Upper lobe of left lung (tissue), 6 donors: ENCODE data around the gene PRKD2. TPM values are rescaled to one million over a fixed set of nuclear protein-coding genes. Genes with fewer than 3 reads are reported as not detected.

Experiments
- ATAC-seq, 2 donors: fragments of 200-7000 bp; cut with Tn5 transposase; one replicate each; pipeline ENCODE4 v1.9.1; 2022; ENCODE audit warnings: mild to moderate bottlenecking in 2 of 2, moderate library complexity in 2 of 2; ENCODE audit not compliant: low FRiP score in 2 of 2
- DNase-seq, 2 donors: peaks; one replicate each; pipeline ENCODE4 v3.0.0-alpha.2; 2019 to 2020
- H3K27ac ChIP-seq, 4 donors: fragments of 200-600 bp; sonication (generic); one replicate each; pipeline ENCODE4 v1.5.1; 2016 to 2019
- H3K27me3 ChIP-seq, 4 donors: fragments of 200-600 bp; sonication (generic); one replicate each; pipeline ENCODE4 v1.5.1; 2017 to 2019
- H3K36me3 ChIP-seq, 4 donors: fragments of 200-600 bp; sonication (generic); one replicate each; pipeline ENCODE4 v1.5.1; 2016 to 2019
- H3K4me1 ChIP-seq, 4 donors: fragments of 200-600 bp; sonication (generic); one replicate each; pipeline ENCODE4 v1.5.1; 2018 to 2019
- H3K4me3 ChIP-seq, 4 donors: fragments of 200-600 bp; sonication (generic); one replicate each; pipeline ENCODE4 v1.5.1; 2017 to 2019; ENCODE audit warnings: mild to moderate bottlenecking in 2 of 4, moderate library complexity in 1 of 4
- H3K9me3 ChIP-seq, 4 donors: fragments of 200-600 bp; sonication (generic); one replicate each; pipeline ENCODE4 v1.5.1; 2018 to 2019
- EP300 ChIP-seq, 4 donors: sonication (generic); formaldehyde crosslinking; IDR thresholded peaks; one replicate each; pipeline ENCODE4 v1.5.1; 2017; ENCODE audit warnings: antibody characterized with exemption in 4 of 4, control low read depth in 2 of 4
- POLR2A ChIP-seq, 4 donors: fragments of 450-650 bp; IDR thresholded peaks; one replicate each; pipeline ENCODE4 v1.5.1; 2016 to 2017; ENCODE audit warnings: antibody characterized with exemption in 4 of 4, mild to moderate bottlenecking in 2 of 4
- POLR2AphosphoS5 ChIP-seq, 2 donors: sonication (generic); formaldehyde crosslinking; IDR thresholded peaks; one replicate each; pipeline ENCODE4 v1.5.1; 2017; ENCODE audit warnings: antibody characterized with exemption in 2 of 2
- WGBS, 2 donors: methylation state at CpG; one replicate each; pipeline ENCODE4 v1.1.5; 2017 to 2018; 5-methylcytosine and 5-hydroxymethylcytosine counted together
- total RNA-seq, 6 donors: library from RNA; depleted of rRNA in 4 of 6; stranded (reverse); fragments of >200 nt in 4 of 6; gene quantifications; one replicate each; pipeline versions ENCODE4 v1.1.0 to v1.2.1, GENCODE V29; 2016 to 2021
- TF ChIP-seq, protein P1 (sequence below), 6 experiments: fragments of 450-650 bp in 4 of 6; fragments of 200-600 bp in 2 of 6; sonication (generic) in 2 of 6; IDR thresholded peaks; one replicate each; pipeline ENCODE4 v1.5.1; 2016 to 2019; ENCODE audit warnings: antibody characterized with exemption in 6 of 6
- donor health status: DM: no; HTN: no; CAD: no; lungs with moderate emphysema.
- donor health status: DM: no; HTN: yes; CAD: no; lungs with severe emphysema.

Gene PRKD2
- total RNA-seq, 6 donors from 2014 or later, result 25.2 to 65.4 (median 50.3) TPM

GRCh38 chr19:46640656-46641055 is 76.3 kb downstream of the PRKD2 start:
- Histone ChIP-seq H3K27me3 (peaks cover 0 to 10% (median 0%) of the 10 kb centered on the region in 4 donors), H3K36me3 (no peaks in the 10 kb centered on the region), H3K4me3 (no peak overlapping the region), H3K4me1 (peaks cover 17 to 28% (median 20%) of the 10 kb centered on the region in 4 donors), H3K27ac (no peak overlapping the region), H3K9me3 (no peaks in the 10 kb centered on the region)
- ATAC-seq, result no peak
- no peak for DNase-seq
- 57 to 68% methylated on average over 2 of the region's 2 CpGs for WGBS, 2 donors
- no peak for TF ChIP-seq POLR2A (IDR thresholded peaks at IDR 0.05)
- no peak for TF ChIP-seq EP300 (IDR thresholded peaks at IDR 0.05)
- TF ChIP-seq, protein P1, sequence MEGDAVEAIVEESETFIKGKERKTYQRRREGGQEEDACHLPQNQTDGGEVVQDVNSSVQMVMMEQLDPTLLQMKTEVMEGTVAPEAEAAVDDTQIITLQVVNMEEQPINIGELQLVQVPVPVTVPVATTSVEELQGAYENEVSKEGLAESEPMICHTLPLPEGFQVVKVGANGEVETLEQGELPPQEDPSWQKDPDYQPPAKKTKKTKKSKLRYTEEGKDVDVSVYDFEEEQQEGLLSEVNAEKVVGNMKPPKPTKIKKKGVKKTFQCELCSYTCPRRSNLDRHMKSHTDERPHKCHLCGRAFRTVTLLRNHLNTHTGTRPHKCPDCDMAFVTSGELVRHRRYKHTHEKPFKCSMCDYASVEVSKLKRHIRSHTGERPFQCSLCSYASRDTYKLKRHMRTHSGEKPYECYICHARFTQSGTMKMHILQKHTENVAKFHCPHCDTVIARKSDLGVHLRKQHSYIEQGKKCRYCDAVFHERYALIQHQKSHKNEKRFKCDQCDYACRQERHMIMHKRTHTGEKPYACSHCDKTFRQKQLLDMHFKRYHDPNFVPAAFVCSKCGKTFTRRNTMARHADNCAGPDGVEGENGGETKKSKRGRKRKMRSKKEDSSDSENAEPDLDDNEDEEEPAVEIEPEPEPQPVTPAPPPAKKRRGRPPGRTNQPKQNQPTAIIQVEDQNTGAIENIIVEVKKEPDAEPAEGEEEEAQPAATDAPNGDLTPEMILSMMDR (IDR thresholded peaks at IDR 0.05), result no peak
- no peak for TF ChIP-seq POLR2AphosphoS5 (IDR thresholded peaks at IDR 0.05)

GRCh38 chr19:46639358-46640182 is 77.3 kb downstream of the PRKD2 start:
- DNase-seq (peak in 1 of 2 donors; percentile 91), ATAC-seq (peak in 1 of 2 donors; percentile 77)
- Histone ChIP-seq H3K9me3 (no peaks in the 10 kb centered on the region), H3K27me3 (peaks cover 0 to 15% (median 0%) of the 10 kb centered on the region in 4 donors), H3K4me3 (peak overlapping the region in 3 of 4 donors; percentile 28 to 50 (median 47)), H3K4me1 (peaks cover 21 to 34% (median 24%) of the 10 kb centered on the region in 4 donors), H3K27ac (peak overlapping the region; percentile 41 to 73 (median 71)), H3K36me3 (no peaks in the 10 kb centered on the region)
- 12 to 36% methylated on average over 11 to 31 of the region's 49 CpGs for WGBS, 2 donors
- TF ChIP-seq POLR2A (IDR thresholded peaks at IDR 0.05) (no peak), POLR2AphosphoS5 (IDR thresholded peaks at IDR 0.05) (peak; percentile 18 to 39)

DNA sequence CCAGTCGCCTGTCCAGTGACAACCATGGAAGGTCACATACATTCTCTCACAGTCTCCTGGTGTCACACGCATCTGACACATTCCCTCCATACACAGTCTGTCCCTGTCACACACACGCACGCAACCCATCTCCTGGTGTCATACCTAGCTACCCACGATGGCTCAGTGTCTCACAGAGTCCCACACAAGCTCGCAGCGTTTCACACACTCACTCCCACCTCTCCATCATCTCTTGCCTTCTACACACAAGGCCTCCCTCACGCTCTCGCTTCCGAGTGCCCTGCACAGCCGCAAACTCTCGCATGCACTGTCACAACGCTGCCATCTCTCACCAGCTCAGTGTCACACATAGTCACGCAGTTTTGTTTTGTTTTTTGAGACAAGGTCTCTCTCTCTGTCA is 79.7 kb downstream of the PRKD2 start:
- peaks cover 0 to 15% (median 0%) of the 10 kb centered on the region in 4 donors for H3K27me3 ChIP-seq
- no peak for ATAC-seq
- WGBS, 2 donors, result 76 to 83% methylated on average over 14 of the region's 14 CpGs

GRCh38 chr19:46635920-46636761 is 80.8 kb downstream of the PRKD2 start, which contains the start of gene GNG8:
Gene GNG8, minus strand, starts transcription at chr19:46636202. Its CDS starts 1,520 bp downstream, at chr19:46634682.
- 26 to 38% methylated on average over 18 to 31 of the region's 34 CpGs for WGBS, 2 donors
- Histone ChIP-seq H3K36me3 (no peaks in the 10 kb centered on the region), H3K4me1 (peaks cover 33 to 49% (median 38%) of the 10 kb centered on the region in 4 donors), H3K27me3 (peaks cover 0 to 15% (median 0%) of the 10 kb centered on the region in 4 donors), H3K9me3 (no peaks in the 10 kb centered on the region), H3K27ac (no peak within 1 kb of the TSS), H3K4me3 (no peak within 1 kb of the TSS)
- ATAC-seq, result no peak
- TF ChIP-seq, protein P1 (IDR thresholded peaks at IDR 0.05), result no peak
- TF ChIP-seq POLR2A (IDR thresholded peaks at IDR 0.05) (no peak), POLR2AphosphoS5 (IDR thresholded peaks at IDR 0.05) (no peak), EP300 (IDR thresholded peaks at IDR 0.05) (no peak)
- peak in 1 of 2 donors; percentile 83 for DNase-seq

More for the DNA sequence above, 79.7 kb downstream of the PRKD2 start:
- H3K9me3 ChIP-seq, result no peaks in the 10 kb centered on the region
- peaks cover 33 to 49% (median 38%) of the 10 kb centered on the region in 4 donors for H3K4me1 ChIP-seq
- H3K27ac ChIP-seq, result no peak overlapping the region
- DNase-seq, result no peak
- H3K4me3 ChIP-seq, result no peak overlapping the region
- H3K36me3 ChIP-seq, result no peaks in the 10 kb centered on the region
- TF ChIP-seq POLR2AphosphoS5 (IDR thresholded peaks at IDR 0.05) (no peak), EP300 (IDR thresholded peaks at IDR 0.05) (no peak), POLR2A (IDR thresholded peaks at IDR 0.05) (no peak)
- TF ChIP-seq, protein P1 (IDR thresholded peaks at IDR 0.05), result no peak
